GM12878 (cell line): ENCODE data around the gene HDGFL1. TPM values are rescaled to one million over a fixed set of nuclear protein-coding genes. Genes with fewer than 3 reads are reported as not detected.

Experiments used
- ATAC-seq: fragments of 200-7000 bp; cut with Tn5 transposase; 3 replicates; pipeline ENCODE4 v1.9.1; 2020; ENCODE audit warnings: mild to moderate bottlenecking, moderate library complexity
- BruUV-seq: library from RNA; stranded (reverse); fragments of 400-500 nt; replicated peaks from 2 replicates; lab custom pipeline; 2021; lab: Mats Ljungman, UMichigan
- CTCF ChIA-PET: fragments of 300-600 bp; sonication (Branson Sonifier 250); formaldehyde crosslinking; extraction: SDS; loops from one replicate; lab custom pipeline; 2021; ENCODE audit warnings: inconsistent platforms; lab: Yijun Ruan, JAX
- POLR2A ChIA-PET: fragments of 350-600 bp; formaldehyde crosslinking; extraction: SDS; loops from one replicate; lab custom pipeline; 2021; ENCODE audit warnings: inconsistent platforms; lab: Charles Lee
- RAD21 ChIA-PET: fragments of 300-600 bp; sonication (Branson Sonifier 250); formaldehyde crosslinking; loops from one replicate; lab custom pipeline; 2023; ENCODE audit warnings: antibody characterized with exemption; ENCODE audit not compliant: unreplicated experiment; lab: Charles Lee
- SMC1A ChIA-PET: fragments of 300-600 bp; sonication (Branson Sonifier 250); formaldehyde crosslinking; loops from one replicate; lab custom pipeline; 2023; ENCODE audit not compliant: unreplicated experiment, uncharacterized antibody; lab: Charles Lee
- DNase-seq: peaks from one replicate; pipeline ENCODE4 v3.0.0-alpha.2; 2011; ENCODE audit warnings: low read depth, low spot score
- FAIRE-seq: peaks from 3 replicates; lab custom pipeline; 2011; peaks lifted over from hg19 to GRCh38; lab: Jason Lieb, UNC
- H2AFZ ChIP-seq: 2 replicates; pipeline ENCODE4 v1.6.0; 2011; ENCODE audit warnings: low read depth, low read length, control low read depth; ENCODE audit not compliant: control insufficient read depth
- H3K27ac ChIP-seq: 2 replicates; pipeline ENCODE4 v1.5.1; 2011; ENCODE audit warnings: control low read depth; ENCODE audit not compliant: control insufficient read depth, insufficient read depth
- H3K27me3 ChIP-seq, 2 experiments: replicated peaks in 1 of 2; 2 replicates each; pipeline versions ENCODE4 v1.6.0 to v1.6.1; 2011; ENCODE audit warnings: low read length in 1 of 2; ENCODE audit not compliant: control insufficient read depth in 2 of 2, insufficient read depth in 2 of 2
- H3K36me3 ChIP-seq, 2 experiments: 2 replicates each; pipeline ENCODE4 v1.5.1; 2011; ENCODE audit warnings: low read length in 1 of 2; ENCODE audit not compliant: control insufficient read depth in 2 of 2, insufficient read depth in 2 of 2
- H3K4me1 ChIP-seq: 2 replicates; pipeline ENCODE4 v1.6.1; 2011; ENCODE audit warnings: mild to moderate bottlenecking, low read length, moderate library complexity, mixed read lengths; ENCODE audit not compliant: control insufficient read depth, insufficient read depth
- H3K4me2 ChIP-seq: 2 replicates; pipeline ENCODE4 v1.6.0; 2011; ENCODE audit warnings: control low read depth; ENCODE audit not compliant: control insufficient read depth, insufficient read depth
- H3K4me3 ChIP-seq: fragments of 200-600 bp; sonication (generic); 2 replicates; pipeline ENCODE4 v1.5.1; 2016
- H3K79me2 ChIP-seq: 2 replicates; pipeline ENCODE4 v1.6.0; 2011; ENCODE audit warnings: low read length; ENCODE audit not compliant: control insufficient read depth, insufficient read depth
- H3K9ac ChIP-seq: 2 replicates; pipeline ENCODE4 v1.8.0; 2011; ENCODE audit warnings: low read length, control low read depth, mixed read lengths; ENCODE audit not compliant: control insufficient read depth, insufficient read depth
- H3K9me3 ChIP-seq: replicated peaks from 3 replicates; pipeline ENCODE4 v1.5.1; 2011; ENCODE audit warnings: mild to moderate bottlenecking, low read length; ENCODE audit not compliant: control insufficient read depth, insufficient read depth
- H4K20me1 ChIP-seq: 2 replicates; pipeline ENCODE4 v1.6.0; 2011; ENCODE audit not compliant: control insufficient read depth, insufficient read depth
- BHLHE40 ChIP-seq, 2 experiments: fragments of 450-650 bp in 1 of 2; IDR thresholded peaks; 2 replicates each; pipeline ENCODE4 v1.6.1; 2011 to 2017; ENCODE audit warnings: low read depth in 2 of 2, borderline replicate concordance in 1 of 2, improper control_type of control experiment in 1 of 2, low read length in 1 of 2, mild to moderate bottlenecking in 1 of 2
- BRCA1 ChIP-seq: IDR thresholded peaks from 2 replicates; pipeline ENCODE4 v1.6.1; 2011; ENCODE audit warnings: low read depth, low read length, improper control_type of control experiment
- IRF3 ChIP-seq: fragments of 450-650 bp; IDR thresholded peaks from 2 replicates; pipeline ENCODE4 v1.6.1; 2014; ENCODE audit warnings: mild to moderate bottlenecking
- IRF4 ChIP-seq: IDR thresholded peaks from 2 replicates; pipeline ENCODE4 v1.6.1; 2011; ENCODE audit warnings: low read depth, low read length
- JUND ChIP-seq: IDR thresholded peaks from 2 replicates; pipeline ENCODE4 v1.6.1; 2012; ENCODE audit warnings: low read depth, mild to moderate bottlenecking, low read length, improper control_type of control experiment, moderate library complexity
- KDM1A ChIP-seq: fragments of 200-600 bp; sonication (generic); IDR thresholded peaks from 2 replicates; pipeline ENCODE4 v1.6.1; 2016; ENCODE audit warnings: borderline replicate concordance
- MEF2B ChIP-seq: fragments of 450-650 bp; IDR thresholded peaks from 2 replicates; pipeline ENCODE4 v1.6.1; 2018; ENCODE audit warnings: mild to moderate bottlenecking, moderate library complexity; ENCODE audit not compliant: partially characterized antibody, poor library complexity, severe bottlenecking
- MYB ChIP-seq: fragments of 150-350 bp; IDR thresholded peaks from 2 replicates; pipeline ENCODE4 v1.6.1; 2014; ENCODE audit warnings: mild to moderate bottlenecking, low read depth, low read length, borderline replicate concordance
- NFIC ChIP-seq: IDR thresholded peaks from 2 replicates; pipeline ENCODE4 v1.6.1; 2012; ENCODE audit warnings: low read depth, mild to moderate bottlenecking, inconsistent platforms, low read length, moderate library complexity
- NFYB ChIP-seq: IDR thresholded peaks from 2 replicates; pipeline ENCODE4 v1.6.1; 2011; ENCODE audit warnings: low read depth, mild to moderate bottlenecking, low read length, improper control_type of control experiment, moderate library complexity; ENCODE audit not compliant: insufficient read depth
- RB1 ChIP-seq: fragments of 450-650 bp; formaldehyde crosslinking; IDR thresholded peaks from 2 replicates; pipeline ENCODE4 v1.6.1; 2017; ENCODE audit warnings: mild to moderate bottlenecking, borderline replicate concordance
- SP1 ChIP-seq: IDR thresholded peaks from one replicate; pipeline ENCODE4 v1.6.1; 2011; ENCODE audit warnings: low read depth, low read length
- SRF ChIP-seq, 2 experiments: IDR thresholded peaks; 2 replicates each; pipeline ENCODE4 v1.6.1; 2011; ENCODE audit warnings: low read depth in 2 of 2, low read length in 2 of 2, mild to moderate bottlenecking in 1 of 2, moderate library complexity in 1 of 2
- TCF12 ChIP-seq: IDR thresholded peaks from 2 replicates; pipeline ENCODE4 v1.6.1; 2011; ENCODE audit warnings: low read depth, mild to moderate bottlenecking, low read length
- ZNF24 ChIP-seq: fragments of 450-650 bp; IDR thresholded peaks from 2 replicates; pipeline ENCODE4 v1.6.1; 2017; ENCODE audit warnings: antibody characterized with exemption, mild to moderate bottlenecking
- ZNF274 ChIP-seq: IDR thresholded peaks from one replicate; pipeline ENCODE4 v1.8.0; 2011; ENCODE audit not compliant: insufficient read length, insufficient read depth
- WGBS: methylation state at CpG from one replicate; pipeline ENCODE4 v1.1.6; 2016; ENCODE audit warnings: low lambda C conversion rate; ENCODE audit not compliant: insufficient replicate concordance, insufficient coverage; ENCODE audit errors: missing lambda C conversion rate; 5-methylcytosine and 5-hydroxymethylcytosine counted together
- in situ Hi-C: fragments of 300-500 bp; cut with MboI; formaldehyde crosslinking; loops from 9 replicates; pipeline ENCODE4 v1.14.3; 2018; ENCODE audit warnings: mixed read lengths
- intact Hi-C: fragments of 100-400 bp; cut with micrococcal nuclease; formaldehyde crosslinking; loops from one replicate; pipeline ENCODE4 v1.14.2; 2022; ENCODE audit not compliant: unreplicated experiment
- polyA plus RNA-seq, 11 experiments: library from polyadenylated mRNA; depleted of rRNA in 4 of 11; unstranded in 6 of 11; stranded (reverse) in 5 of 11; fragments of >200 nt; fragmentation: Nextera tagmentation in 4 of 11; fragmentation: Illumina TruSeq in 1 of 11; extraction: Ambion mirVana in 4 of 11; extraction: Trizol in 1 of 11; gene quantifications; 1 replicate in 1 of 11; 2 replicates in 10 of 11; pipeline versions ENCODE4 v1.2.1 to v1.2.3, GENCODE V29; 2011 to 2016; ENCODE audit warnings: inconsistent platforms in 2 of 11, missing spikeins in 2 of 11, low read depth in 1 of 11
- total RNA-seq, 4 experiments: library from RNA; depleted of rRNA in 3 of 4; stranded (reverse); fragments of >200 nt in 3 of 4; fragmentation: Illumina TruSeq in 1 of 4; extraction: Trizol in 1 of 4; gene quantifications; 2 replicates each; pipeline versions ENCODE4 v1.2.1 to v1.2.3, GENCODE V29; 2013 to 2021

Gene HDGFL1
- total and polyA plus RNA-seq, 10 of the 15 experiments (the other 5 are each of a cell fraction or from before 2014, with no cell fraction given): 0.03 to 0.69 (median 0.19) TPM

- BruUV-seq: no TSS peak
- Histone ChIP-seq H3K79me2 (no peaks in the 10 kb centered on the region), H3K4me1 (no peaks in the 10 kb centered on the region), H3K4me3 (no peak overlapping the region), H3K36me3 (no peaks in the 10 kb centered on the region), H3K9ac (no peak overlapping the region), H4K20me1 (no peaks in the 10 kb centered on the region), H3K27me3 (no peaks in the 10 kb centered on the region), H3K27ac (no peak overlapping the region), H3K4me2 (no peak overlapping the region), H3K9me3 (no peaks in the 10 kb centered on the region), H2AFZ (no peak overlapping the region)
- POLR2A ChIA-PET: no interaction called here
- in situ Hi-C loops (no loop called here), intact Hi-C loops (no loop called here)
- no peak for TF ChIP-seq ZNF24
- WGBS: 34% methylated on average over 4 of the region's 4 CpGs
- CTCF ChIA-PET: no interaction called here
- DNase-seq (no peak), ATAC-seq (no peak), FAIRE-seq (no peak)
- SMC1A ChIA-PET: interaction anchor here (1.0 kb wide), 1 partner anchor 9 kb away, joined by 3 read pairs; no protein-coding TSS in a partner anchor
- RAD21 ChIA-PET: no interaction called here
Measured at GRCh38 chr6:22536122-22536521, 33.2 kb upstream of the HDGFL1 start.

GRCh38 chr6:22544476-22544875, 24.9 kb upstream of the HDGFL1 start:
- BruUV-seq: no TSS peak
- no peak for ATAC-seq
- ChIA-PET SMC1A (interaction anchor here (0.9 to 2.3 kb wide), 2 partner anchors 10 to 14 kb away, joined by 3 to 5 read pairs; no protein-coding TSS in a partner anchor), CTCF (no interaction called here), POLR2A (no interaction called here), RAD21 (no interaction called here)
- no peak overlapping the region for H3K4me2 ChIP-seq
- no peaks in the 10 kb centered on the region for H3K36me3 ChIP-seq
- no peak for DNase-seq
- no peak overlapping the region for H3K4me3 ChIP-seq
- in situ Hi-C loops: no loop called here
- H3K79me2 ChIP-seq: no peaks in the 10 kb centered on the region
- no peak overlapping the region for H3K9ac ChIP-seq
- FAIRE-seq: no peak
- H3K27ac ChIP-seq: no peak overlapping the region
- H3K4me1 ChIP-seq: no peaks in the 10 kb centered on the region
- no peaks in the 10 kb centered on the region for H4K20me1 ChIP-seq
- TF ChIP-seq SRF (IDR thresholded peaks at IDR 0.05; ENCODE audit: low read depth in 2 of 2, low read length in 2 of 2): no peak
- no peak for TF ChIP-seq IRF4
- no peak for TF ChIP-seq MEF2B
- no peak for TF ChIP-seq RB1
- TF ChIP-seq NFIC: no peak
- TF ChIP-seq TCF12: no peak
- no peak for TF ChIP-seq BRCA1
- TF ChIP-seq IRF3: no peak
- TF ChIP-seq MYB: no peak
- TF ChIP-seq ZNF274: no peak
- TF ChIP-seq KDM1A: no peak
- TF ChIP-seq SP1: no peak
- TF ChIP-seq BHLHE40 (IDR thresholded peaks at IDR 0.05; ENCODE audit: borderline replicate concordance in 1 of 2, low read depth in 2 of 2, low read length in 1 of 2): no peak
- TF ChIP-seq JUND: no peak
- no peak for TF ChIP-seq NFYB
- no peaks in the 10 kb centered on the region for H3K9me3 ChIP-seq
- intact Hi-C loops: no loop called here
- no peak overlapping the region for H2AFZ ChIP-seq
- no peaks in the 10 kb centered on the region for H3K27me3 ChIP-seq
